HG02798 (cell line): Measurements from ENCODE around the gene NPHP4.

Experiments used
- ATAC-seq: cut with Tn5 transposase; IDR thresholded peaks from one replicate; pipeline ENCODE4 v1.9.1; 2021; ENCODE audit warnings: mild to moderate bottlenecking; ENCODE audit not compliant: unreplicated experiment, poor library complexity

NPHP4 gene

GRCh38 chr1:6006882-6007281 lies 14.7 kb upstream of the NPHP4 start:
- ATAC-seq = no peak

DNA sequence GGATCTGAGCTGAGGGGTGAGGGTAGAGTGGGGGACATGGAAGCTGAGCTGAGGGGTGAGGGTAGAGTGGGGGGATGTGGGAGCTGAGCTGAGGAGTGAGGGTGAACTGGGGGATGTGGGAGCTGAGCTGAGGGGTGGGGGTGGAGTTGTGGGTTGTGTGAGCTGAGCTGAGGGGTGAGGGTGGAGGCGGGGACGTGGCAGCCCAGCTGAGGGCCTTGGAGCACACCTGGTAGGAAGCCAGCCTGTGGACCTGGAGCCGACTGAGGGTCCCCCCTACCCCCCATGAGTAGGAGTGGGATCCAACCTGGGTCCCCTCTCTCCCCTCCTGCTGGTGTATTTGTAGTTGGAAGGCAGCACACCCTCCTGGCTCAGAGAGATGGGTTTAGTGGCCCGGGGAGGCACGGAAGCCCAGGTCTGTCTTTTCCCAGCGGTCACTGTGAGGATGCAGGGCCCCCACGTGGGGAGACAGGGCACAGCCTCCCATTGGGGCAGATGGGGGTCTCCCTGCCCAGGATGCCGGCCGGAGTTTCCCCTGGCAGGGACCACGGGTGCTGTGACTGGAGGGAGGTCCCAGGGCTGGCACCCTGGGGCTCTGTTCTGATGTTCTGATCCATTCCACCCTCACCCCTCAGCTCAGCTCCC lies 13.2 kb upstream of the NPHP4 start:
- no peak for ATAC-seq

DNA sequence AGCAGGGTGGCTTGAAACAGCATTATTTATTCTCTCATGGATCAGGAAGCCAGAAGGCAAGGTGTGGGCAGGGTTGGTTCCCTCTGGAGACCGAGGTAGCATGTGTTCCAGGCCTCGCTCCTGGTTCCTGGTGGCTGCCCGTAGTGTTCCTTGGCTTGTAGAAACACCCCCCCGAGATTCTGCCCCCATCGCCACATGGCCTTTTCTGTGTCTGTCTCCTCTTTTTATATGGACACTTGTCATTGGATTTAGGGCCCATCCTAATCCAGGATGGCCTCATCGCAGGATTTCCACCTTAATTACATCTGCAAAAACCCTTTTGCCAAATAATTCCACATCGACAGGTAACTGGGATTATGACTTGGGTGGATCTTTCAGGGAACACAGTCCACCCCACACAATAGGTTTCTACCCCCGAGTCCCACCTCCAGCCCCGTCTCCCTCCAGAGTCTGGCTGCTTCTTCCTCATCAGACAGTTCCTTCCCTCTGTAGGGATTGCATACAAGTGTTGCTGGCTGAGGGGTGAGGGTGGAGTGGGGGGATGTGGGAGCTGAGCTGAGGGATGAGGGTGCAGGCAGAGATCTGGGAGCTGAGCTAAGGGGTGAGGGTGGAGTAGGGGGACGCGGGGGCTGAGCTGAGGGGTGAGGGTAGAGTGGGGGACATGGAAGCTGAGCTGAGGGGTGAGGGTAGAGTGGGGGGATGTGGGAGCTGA lies 12.3 kb upstream of the NPHP4 start:
- ATAC-seq = no peak

GRCh38 chr1:6003568-6004411 lies 11.6 kb upstream of the NPHP4 start:
- no peak for ATAC-seq

GRCh38 chr1:6002714-6003501 lies 10.7 kb upstream of the NPHP4 start:
- no peak for ATAC-seq

GRCh38 chr1:6001992-6002576 lies 9.9 kb upstream of the NPHP4 start:
- no peak for ATAC-seq

GRCh38 chr1:6000444-6001288 lies 8.4 kb upstream of the NPHP4 start:
- ATAC-seq = no peak

DNA sequence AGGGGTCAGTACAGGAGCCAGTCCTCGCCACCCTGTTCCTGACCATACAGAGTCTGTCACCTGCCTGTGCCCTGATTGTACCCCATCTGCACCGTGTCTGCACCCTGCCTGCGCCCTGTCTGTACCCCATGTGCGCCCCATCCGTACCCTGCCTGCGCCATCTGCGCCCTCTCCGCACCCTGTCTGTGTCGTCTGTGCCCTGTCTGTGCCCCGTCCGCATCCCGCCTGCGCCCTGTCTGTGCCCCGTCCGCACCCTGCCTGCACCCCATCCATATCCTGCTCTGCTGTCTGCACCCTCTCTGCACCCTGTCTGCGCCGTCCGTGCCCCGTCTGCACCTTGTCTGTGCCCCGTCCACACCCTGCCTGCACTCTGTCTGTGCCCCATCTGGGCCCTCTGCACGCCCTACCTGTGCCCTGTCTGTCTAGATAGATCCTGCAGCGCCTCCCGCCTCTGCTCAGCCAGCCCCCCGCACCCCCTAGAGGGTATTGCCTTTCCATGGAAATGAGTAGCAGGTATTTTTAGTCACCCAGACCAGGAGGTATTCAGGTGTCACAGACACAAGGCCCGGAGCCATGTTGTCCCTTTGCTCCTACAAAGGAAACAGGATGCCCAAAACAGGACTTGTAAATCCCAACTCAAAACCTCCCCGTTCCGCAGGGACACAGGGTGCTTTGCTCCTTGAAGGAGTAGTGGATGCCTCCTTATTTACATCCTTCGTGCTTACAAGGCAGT lies 7.7 kb upstream of the NPHP4 start:
- no peak for ATAC-seq

DNA sequence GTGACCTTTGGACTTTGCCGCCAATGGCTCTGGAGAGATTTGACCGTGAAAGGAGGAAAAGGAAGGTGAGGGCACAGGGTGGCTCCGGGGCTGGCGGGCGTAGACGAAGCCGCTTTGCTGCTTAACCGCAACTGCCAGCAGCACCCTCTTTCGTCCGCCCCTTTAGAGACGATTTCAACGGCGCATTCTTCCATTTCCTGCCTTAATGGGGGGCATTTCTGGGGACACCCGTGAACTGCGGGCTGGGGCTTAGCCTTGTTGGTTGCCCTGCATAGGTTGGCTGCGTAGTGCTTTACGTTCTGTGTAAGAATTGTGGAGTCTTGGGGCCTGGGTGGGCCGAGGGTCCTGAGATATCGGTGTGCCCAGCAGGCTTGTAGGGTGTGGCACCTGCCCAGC lies 6.7 kb upstream of the NPHP4 start:
- no peak for ATAC-seq

GRCh38 chr1:5998051-5998905 lies 6.1 kb upstream of the NPHP4 start:
- no peak for ATAC-seq

DNA sequence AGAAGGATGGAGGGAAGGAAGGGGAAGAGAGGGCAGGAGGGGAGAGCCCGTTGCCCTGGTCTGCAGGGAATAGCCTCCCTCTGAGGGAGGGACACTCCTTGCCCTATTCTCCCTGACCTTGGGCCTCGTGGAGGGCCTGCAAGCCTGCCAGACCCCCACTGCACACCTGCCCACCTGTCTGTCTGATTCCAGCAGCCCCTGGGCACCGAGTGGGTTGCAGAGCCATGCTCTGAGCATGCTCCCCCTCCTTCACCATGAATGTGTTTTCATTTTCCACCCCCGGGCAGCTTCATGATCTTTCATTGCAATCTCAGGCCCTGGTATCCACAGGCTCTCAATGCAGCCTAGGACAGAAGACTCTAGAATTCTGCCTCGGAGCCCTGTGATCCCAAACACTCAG lies 5.1 kb upstream of the NPHP4 start:
- ATAC-seq = no peak

DNA sequence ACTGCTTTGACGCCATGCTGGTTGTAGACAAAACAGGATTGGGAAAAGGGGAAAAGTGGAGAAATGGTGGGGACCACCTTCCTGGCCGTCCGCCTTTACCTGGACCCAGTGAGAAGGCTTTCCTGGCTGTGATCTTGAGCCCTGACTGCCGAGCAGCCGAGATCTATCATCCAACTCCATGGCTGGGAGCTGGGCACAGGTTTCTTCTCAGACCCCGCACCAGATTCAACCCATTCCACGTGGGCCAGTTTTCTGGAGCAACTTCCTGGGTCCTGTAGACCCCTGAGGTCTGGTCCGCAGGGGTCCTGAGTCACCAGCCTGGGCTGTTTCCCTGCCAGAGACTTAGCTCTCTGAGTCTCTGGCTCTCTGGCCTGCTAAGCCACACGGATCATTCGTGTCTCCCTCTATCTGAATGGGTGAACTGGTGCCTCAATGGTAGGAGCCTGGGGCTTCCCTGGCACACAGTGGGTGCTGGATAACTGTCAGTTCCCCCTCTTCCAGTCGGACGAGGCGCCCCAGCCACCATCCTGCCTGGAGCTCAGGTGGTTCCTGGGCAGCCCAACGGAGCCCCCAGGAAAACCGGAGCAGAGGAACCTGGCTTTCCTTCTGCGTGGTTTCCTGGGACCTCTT lies 4.5 kb upstream of the NPHP4 start:
- ATAC-seq = no peak

- ATAC-seq = no peak
Observed at GRCh38 chr1:5995871-5996630, 3.8 kb upstream of the NPHP4 start.

DNA sequence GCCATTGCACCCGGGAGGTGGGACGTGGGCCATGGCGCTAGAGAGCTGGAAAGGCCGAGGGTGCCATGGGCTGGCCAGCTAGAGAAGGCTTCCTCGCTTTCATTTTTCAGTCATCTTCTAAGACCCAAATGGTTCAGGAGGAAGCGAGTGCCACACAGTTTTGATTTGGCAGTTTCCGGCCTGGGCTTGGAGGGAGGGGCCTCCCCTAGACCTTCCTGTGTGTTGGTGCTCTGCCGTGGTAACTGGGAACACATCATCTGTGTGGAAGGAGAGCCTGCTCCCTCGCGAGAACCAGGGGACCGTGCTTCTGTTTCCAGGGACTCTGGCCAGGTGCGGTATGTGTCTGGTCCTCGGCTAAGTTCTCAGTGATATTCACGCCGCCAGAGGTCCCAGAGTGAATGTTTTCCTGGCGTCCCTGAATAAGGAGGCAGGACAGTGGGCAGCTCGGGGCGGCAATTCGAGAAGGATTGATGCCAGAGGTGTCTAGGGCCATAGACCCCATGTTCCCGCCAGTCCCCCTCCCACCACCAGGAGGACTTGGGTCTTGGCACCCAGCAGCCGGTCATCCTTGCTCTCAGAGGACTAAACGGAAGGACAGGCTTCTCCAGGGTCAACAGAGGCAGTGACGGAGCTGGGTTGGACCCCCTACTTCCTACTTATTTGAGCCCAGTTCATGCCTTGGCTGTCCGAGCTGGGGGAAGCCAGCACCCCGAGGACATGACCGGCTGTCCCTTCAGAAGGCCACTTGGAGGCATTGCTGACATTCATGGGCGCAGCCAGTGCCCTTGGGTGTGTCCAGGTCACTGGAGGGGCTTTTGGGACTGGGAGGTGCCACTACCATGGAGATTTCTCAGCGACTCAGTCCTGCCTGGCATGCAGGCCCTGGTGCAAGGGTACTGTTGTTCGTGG lies 2.7 kb upstream of the NPHP4 start:
- ATAC-seq = no peak
